NCI-H526 (cell line): ENCODE measurements around the gene CD300C.
"Not testable (repeated sequence)": the region's sequence is repeated elsewhere in the genome, so short reads cannot be mapped to it uniquely, and the experiment has no call there.

Experiments used
- DNase-seq, 2 experiments: peaks; one replicate each; lab custom pipeline; 2025; lab: John Stamatoyannopoulos, UW

Gene CD300C

DNA sequence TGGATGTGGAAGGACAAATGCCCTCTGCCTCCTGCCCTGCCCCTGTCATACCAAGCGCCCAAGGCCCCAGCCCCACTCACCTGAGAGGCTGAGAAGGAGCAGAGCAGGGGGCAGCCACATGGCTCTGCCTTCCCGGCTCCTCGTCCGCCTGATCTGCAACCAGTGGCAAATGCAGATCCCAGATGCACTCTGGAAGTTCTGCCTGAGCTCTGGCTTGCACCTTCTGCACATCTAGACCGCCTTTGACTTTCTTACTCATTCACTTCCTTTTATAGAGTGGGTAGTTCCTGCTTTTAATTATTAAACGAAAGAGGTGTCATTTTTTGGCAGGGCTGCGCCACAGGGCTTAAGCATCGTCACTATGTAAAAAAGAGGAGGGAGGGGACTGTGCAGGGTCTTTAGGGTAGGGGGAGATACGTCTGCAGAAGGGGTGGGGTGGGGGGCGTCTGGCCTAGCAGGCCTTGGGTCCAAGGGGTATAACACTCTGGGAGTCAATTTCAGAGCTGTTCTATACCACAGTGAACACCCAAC, 14.6 kb downstream of the CD300C start, which contains the start of gene CD300LB:
CD300LB (minus strand) TSS at position 245 of the 531 bp plus-strand sequence; CDS start at position 120, 125 bp downstream.
- DNase-seq: no peak

DNA sequence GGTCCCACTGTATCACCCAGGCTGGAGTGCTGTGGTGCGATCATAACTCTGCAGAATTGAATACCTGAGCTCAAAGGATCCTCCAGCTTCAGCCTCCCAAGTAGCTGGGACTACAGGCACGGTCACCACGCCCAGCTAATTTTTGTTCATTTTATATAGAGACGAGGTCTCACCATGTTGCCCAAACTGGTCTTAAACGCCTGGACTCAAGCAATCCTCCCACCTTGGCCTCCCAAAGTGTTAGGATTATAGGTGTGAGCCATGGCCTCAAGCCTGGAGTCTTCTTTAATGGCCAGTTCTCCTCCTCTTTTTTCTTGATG, 15.1 kb downstream of the CD300C start:
- no peak for DNase-seq

DNA sequence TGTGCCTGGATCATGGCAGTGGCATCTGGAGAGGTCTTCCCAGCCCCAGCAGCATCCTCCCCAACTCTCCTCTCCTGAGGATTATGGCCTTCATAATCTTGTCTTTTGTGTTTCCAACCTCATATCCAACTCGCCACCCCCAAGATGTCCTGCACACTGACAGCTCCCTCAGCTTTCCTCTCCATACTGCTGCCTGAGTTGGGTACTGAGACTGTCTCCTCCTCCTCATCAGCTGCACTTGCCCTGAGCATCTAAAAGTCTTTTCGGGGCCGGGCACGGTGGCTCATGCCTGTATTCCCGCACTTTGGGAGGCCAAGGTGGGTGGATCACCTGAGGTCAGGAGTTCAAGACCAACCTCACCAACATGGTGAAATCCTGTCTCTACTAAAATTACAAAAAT, 16.7 kb downstream of the CD300C start:
- no peak for DNase-seq

DNA sequence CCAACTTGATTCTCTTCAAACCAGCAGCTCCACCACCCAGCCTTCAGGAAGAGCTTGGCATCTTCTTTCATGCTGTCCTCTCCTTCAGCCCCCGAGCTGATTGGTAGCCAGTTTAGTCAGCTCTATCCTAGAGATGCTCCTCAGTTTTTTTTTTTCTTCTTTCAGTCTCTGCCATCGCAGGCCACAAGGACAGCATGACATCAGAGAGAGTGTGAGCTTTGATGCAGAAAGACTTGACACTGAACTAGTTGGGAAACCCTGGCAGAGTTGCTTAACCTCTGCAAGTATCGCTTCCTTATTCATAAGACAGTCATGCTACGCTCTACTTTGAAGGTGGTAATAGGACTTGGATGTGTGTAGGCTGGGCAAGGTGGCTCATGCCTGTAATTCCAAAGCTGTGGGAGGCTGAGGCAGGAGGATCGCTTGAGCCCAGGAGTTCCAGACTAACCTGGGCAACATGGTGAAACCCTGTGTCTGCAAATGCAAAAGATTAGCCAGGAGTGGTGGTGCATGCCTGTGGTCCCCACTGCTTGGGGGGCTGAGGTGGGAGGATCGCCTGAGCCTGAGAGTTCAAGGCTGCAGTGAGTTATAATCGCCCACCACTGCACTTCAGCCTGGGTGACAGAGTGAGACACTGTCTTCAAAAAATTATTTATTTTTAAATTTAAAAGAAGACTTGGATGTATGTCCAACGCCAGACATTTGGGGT, 17.3 kb downstream of the CD300C start:
- no peak for DNase-seq

DNA sequence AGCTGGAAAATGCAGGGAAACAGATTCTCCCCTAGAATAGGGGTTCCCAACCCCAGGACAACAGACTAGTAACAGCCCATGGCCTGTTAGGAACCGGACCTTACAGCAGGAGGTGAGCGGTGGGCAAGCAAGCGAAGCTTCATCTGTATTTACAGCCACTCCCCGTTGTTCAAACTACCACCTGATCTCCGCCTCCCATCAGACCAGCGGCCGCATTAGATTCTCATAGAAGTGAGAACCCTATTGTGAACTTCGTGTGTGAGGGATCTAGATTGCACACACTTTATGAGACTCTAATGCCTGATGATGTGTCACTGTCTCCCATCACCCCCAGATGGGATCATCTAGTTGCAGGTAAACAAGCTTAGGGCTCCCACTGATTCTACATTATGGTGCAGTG, 18.2 kb downstream of the CD300C start:
- DNase-seq: no peak

DNA sequence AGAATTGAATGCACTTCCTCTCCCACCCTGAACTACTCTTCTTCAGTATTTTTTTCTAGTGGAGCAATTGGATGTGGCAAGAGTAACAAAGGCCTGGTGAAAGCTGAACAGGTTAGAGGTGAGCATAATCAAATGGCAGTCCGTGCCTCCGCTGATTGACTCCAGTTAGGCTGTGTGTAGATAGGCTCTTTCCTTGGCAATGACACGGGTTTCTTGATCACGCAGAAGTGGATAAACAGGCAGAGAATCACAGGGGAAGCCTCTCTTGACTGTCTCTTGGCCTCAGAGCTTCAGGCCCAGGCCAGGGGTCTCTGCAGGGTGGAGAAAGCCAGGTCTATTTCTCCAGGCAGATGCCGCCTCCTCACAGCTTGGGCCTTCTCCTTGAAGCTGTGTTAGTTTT, 18.8 kb downstream of the CD300C start:
- no peak for DNase-seq

DNA sequence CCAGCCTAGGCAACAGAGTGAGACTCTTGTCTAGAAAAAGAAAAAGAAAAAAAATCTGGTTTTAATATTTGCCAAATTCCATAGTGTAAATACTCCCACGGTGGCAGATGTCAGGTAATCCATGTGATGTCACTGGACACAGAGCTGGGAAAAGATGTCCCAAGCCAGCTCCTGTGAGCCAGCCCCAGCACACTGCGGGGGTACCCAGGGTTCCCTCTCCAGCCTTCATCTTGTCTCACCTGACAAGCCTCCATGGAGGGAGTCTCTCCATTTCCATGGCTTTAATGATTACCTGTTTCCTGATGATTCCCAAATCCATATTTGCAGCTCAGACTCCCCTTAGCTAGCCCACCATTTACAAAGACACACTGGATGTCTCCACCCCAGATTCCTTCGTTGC, 19.2 kb downstream of the CD300C start:
- no peak for DNase-seq

DNA sequence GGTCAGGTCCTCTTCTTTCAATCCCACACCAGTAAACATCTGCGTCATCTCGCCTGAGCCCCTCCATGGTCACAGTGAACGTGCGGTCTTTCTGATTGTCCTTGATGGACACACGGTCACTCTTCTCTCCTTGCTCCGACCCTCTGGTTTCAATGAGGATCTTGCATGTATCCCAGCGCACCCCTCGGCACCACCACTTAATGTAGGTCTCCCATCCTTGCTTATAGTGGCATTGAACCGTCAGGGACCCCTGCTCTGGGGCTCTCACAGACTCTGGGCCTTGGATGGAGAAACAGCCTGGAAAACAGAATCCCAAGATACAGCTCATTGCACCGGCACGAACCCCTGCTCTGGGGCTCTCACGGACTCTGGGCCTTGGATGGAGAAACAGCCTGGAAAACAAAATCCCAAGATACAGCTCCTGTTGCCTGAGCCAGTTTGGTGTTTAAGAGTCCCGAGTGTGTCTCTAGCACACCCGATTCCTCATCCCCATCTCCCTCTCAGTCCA, 20.1 kb downstream of the CD300C start:
- DNase-seq: no peak

DNA sequence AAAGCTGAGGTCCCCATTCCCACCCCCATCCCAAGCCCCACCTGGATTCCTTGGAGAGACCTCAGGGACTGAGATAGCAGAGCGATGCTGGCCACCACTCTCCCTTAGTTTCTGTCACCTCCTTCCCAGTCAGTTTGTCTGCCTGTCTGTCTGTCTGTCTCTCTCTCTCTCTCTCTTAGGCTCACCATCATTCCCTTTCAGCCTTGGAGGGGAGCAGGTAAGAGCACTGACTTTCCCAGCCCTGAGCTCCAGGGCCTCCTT, 20.5 kb downstream of the CD300C start:
- DNase-seq: no peak

DNA sequence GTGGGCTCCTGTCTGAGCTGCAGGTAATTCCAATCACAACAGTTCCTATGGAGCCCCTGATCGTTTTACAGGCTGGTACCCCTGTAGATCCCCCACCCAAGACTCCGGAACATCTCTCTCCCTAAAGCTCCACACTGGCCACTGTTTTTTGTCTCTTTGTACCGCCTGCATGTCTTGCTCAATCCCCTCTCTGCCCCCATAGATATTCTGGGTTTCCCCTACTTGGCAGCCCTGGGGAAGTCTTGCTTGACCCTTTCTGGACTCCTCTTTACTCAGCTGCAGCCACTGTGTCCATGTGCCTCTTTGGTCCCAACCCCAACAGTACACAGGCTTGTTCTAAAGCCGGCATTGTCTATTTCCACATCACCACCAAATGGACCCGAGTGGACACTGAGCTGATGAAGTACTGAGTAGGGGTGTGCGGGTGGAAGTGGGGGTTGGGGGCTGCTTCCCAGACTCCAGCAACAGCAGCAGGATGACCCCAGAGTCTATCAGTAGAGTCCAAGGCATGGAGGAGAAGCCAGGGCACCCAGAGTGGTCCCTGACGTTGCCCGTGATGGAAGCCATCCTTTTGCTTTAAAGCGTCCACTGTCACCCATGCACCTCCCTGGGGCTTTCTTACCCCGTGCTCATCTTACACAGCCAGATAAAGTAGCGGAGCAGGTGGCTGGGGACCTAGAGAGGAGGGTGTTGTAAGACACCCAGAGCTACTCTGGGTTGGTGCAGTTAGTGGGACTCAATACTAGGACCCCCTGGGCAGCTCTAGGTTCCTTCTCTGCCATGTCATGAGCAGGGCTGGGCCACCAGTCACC, 21.1 kb downstream of the CD300C start:
- no peak for DNase-seq

DNA sequence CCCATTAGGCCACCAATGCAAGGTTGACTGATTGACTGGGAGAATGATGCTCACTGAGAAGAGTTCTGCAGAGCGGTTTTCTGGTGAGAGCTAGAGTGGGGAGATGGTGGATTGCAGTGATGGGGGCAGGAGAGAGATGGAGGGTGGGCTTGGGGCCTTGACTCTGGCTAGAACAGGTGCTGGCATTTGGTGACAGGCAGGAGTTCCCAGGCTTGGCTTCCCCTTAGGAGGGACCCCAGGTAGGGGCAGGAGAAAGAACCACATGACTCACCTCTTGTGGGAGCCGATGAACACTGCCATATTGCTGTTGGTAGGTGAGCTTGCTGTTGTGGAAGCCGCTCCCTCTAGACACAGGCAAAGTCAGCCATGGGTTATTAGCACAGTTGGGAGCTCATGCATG, 22.6 kb downstream of the CD300C start:
- no peak for DNase-seq

DNA sequence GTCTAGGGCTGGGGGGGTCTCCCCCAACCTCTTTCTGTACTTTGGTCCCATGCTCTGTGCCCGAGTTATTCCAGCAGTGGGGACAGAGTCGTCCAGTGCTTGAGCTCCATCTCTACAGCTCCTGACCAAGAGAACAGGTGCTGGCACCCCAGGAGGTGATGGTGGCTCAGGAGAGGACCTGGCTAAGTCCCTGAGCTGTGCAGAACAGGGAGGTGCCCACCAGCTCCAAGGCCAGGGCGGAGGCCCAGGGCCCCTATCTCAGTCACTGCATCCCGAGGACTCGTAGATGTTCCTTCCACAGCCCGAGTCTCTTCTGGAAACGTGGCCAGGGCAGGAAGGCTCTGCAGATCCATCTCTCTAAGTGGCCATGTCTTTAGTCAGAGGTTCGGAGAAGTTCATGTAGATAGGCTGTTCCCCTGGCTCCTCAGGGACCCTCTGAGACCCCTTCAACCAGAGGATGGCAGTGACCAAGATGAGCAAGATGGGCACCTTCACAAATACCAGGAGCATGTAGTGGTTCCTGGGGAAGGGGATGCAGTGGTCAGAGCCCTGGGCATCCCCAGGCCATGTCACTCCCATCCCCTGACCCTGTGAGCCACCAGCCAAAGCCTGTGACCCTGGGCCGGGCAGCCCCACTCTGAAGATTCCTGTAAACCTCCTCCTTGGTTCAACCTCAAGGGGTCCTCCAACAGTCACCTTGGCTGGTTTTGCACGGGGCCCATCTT, 23.4 kb downstream of the CD300C start:
- DNase-seq: no peak

DNA sequence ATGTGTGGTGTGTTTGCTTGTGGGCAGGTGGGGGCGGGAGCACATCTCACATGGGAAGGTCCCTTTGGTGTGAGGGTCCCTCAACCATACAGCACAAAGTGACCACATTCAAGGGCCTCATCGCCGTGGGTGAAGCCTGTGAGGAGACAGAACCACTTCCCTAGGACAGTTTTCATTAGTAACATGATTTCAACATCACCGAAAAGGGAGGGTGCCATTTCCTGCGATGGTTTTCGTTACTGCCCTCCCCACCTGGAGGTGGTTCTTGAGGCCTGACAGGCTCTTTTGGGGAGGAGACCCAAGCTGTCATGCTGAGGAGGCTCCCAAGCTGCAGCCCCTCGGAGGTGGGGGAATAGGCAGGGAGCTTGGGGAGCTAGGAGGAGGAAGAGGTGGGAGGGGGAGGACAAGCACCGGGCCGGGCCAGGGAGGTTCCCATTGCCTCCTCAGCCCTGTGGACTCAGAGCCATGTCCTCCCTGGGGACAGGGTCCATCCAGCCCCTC, 24.2 kb downstream of the CD300C start:
- DNase-seq: no peak

DNA sequence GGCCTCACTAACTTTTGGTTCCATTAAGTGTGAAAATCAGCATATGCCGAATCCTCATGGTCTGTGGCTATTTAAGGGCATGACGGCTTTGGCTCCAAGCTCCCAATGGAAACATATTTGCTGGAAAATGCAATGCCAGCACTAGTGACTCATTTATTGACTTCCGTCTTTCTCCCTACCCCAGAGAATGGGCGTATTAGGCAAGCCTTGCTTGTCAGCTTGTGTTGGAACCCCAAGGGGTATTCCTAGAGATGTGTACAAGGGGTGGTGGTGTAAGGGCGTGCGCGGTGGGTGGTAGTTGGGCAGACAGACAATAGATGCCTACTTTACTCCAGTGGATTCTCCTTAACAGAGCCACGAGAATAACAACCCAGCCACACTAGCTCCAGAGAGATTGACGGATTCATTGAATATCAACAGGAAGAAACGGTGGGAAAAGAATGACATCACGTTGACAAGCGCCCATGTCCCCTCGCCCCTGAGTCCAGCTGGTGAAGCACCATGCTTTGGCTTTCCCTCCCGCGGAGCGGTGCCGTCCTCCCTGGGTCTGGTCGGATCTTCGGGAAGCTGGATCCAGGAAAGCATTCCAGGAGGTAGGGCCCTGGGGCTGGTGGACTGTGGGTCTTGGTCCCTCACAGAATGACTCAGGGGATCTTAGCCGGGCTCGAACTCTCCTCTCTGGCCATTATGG, 25.0 kb downstream of the CD300C start:
- DNase-seq: no peak

DNA sequence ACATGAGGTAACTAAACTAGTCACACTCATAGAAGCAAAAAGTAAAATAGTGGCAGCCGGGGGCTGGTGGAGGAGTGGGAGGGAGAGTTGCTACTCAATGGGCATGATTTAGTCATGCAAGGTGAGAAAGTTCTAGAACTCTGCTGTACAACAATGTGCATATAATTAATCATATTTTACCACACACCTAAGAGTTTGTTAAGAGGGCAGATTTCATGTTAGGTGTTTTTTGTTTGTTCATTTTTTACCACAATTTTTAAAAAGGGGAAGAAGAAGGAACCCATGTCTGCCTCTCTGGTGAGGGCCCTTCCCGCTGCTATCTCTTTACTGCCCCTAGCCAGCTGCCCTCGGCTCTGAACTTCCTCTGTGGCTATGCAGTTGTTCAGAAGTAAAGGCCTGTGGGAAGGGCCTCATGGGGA, 25.9 kb downstream of the CD300C start:
- DNase-seq: no peak

DNA sequence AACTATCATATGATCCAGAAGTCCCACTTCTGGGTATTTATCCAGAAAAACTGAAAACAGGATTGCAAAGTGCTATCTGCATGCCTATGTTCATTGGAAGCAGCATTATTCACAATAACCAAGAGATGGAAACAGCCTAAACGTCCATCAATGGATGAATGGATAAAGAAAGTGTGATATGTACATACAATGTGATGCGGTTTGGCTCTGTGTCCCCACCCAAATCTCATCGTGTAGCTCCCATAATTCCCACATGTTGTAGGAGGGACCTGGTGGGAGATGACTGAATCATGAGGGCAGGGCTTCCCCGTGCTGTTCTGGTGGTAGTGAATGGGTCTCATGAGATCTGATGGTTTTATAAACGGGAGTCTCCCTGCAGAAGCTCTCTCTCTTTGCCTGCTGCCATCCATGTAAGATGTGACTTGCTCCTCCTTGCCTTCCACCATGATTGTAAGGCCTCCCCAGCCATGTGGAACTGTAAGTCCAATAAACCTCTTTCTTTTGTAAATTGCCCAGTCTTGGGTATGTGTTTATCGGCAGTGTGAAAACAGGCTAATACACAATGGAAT, 27.4 kb downstream of the CD300C start:
- DNase-seq: not testable (repeated sequence)

DNA sequence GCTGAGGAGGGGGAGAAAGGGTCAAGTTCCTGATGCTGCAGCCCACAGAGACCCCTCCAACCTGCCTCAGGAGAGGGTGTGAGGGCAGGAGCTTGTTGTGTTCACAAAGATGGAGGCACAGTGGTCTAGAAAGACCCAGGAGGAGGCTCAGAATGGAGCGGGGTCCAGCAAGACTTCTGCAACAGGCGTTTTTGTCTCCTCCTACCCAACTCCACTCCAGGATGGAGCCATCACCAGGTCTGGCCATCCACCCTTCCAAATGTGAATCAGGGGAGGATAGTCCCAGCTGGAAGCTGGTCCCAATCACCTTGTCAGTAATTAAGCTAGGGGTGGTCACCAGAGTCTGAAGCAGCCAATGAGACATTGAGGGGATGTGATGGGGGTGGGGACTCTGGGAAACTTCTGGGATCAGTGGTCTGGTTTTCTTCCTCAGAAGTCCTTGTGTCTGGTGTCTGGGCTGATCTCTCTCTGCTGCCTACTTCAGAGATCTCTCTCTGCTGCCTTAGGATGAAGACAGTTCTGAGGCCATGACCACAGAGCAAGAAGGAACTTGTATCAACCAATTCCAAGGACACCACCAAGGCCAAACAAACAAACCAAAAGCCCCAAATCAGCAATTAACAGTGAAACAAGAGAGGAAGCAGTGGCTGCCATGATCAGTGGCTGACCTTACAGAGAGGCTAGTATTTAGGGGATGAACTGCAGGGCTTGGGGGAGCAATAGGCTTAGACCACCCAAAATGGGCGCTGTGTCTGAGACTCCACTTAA, 29.2 kb downstream of the CD300C start:
- no peak for DNase-seq

DNA sequence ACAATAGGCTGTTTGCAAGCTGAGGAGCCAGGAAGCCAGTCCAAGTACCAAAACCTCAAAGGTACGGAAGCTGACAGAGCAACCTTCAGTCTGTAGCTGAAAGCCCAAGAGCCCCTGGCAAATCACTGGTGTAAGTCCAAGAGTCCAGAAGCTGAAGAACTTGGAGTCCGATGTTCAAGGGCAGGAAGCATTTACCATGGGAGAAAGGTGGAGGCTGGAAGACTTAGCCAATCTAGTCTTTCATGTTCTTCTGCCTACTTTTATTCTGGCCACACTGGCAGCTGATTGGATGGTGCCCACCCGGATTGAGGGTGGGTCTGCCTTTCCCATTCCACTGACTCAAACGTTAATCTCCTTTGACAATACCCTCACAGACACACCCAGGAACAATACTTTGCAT, 30.0 kb downstream of the CD300C start:
- no peak for DNase-seq

DNA sequence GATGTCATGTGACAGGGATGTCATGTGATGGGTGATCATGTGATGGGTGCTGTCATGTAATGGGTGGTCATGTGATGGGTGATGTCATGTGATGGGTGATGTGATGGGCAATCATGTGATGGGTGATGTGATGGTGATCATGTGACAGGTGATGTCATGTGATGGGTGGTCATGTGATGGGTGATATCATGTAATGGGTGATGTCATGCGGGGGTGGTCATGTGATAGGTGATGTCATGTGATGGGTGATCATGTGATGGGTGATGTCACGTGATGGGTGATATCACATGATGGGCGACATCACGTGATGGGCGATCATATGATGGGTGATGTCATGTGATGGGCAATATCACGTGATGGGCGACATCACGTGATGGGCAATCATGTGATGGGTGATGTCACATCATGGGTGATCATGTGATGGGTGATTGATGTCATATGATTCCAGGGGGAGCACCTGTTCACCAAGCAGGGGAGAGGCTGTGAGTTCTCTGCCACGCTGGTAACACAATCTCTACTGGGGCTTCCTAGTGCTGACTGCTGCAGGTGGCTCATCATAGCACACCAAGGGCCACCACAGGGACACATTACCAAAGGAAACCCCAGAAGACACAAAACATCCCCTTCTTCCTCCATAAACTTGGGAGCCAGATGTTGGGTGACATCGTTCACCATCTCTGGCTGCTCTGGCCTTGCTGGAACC, 31.1 kb downstream of the CD300C start:
- no peak for DNase-seq

DNA sequence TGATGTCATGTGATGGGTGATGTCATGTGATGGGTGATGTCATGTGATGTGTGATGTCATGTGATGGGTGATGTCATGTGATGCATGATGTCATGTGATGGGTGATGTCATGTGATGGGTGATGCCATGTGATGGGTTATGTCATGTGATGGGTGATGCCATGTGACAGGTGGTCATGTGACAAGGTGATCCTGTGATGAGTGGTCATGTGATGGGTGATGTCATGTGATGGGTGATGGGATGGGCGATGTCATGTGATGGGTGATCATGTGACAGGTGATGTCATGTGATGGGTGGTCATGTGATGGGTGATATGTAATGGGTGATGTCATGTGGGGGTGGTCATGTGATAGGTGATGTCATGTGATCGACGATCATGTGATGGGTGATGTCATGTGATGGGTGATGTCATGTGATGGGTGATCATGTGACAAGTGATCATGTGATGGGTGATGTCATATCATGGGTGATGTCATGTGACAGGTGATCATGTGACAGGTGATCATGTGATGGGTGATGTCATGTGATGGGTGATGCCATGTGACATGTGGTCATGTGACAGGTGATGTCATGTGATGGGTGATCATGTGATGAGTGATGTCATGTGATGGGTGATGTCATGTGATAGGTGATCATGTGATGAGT, 31.8 kb downstream of the CD300C start:
- peak in 1 of 2 experiments; percentile 26 for DNase-seq
